KOPT-K1 (cell line): ENCODE results near the gene MAST4.

Experiments used
- H3K27ac ChIP-seq: fragments of 200-600 bp; sonication (generic); 2 replicates; pipeline ENCODE4 v1.5.1; 2016; ENCODE audit warnings: antibody characterized with exemption, mild to moderate bottlenecking, low read depth, low read length; ENCODE audit not compliant: poor library complexity, severe bottlenecking
- H3K36me3 ChIP-seq: fragments of 200-600 bp; sonication (generic); 2 replicates; pipeline ENCODE4 v1.5.1; 2017; ENCODE audit warnings: antibody characterized with exemption, mild to moderate bottlenecking, low read length, moderate library complexity; ENCODE audit not compliant: insufficient read depth
- H3K9me3 ChIP-seq: fragments of 200-600 bp; sonication (generic); 2 replicates; pipeline ENCODE4 v1.5.1; 2017; ENCODE audit warnings: antibody characterized with exemption, low read length, mild to moderate bottlenecking; ENCODE audit not compliant: insufficient read depth, poor library complexity, severe bottlenecking

MAST4 gene

GRCh38 chr5:67004730-67005350, 408.6 kb downstream of the MAST4 start:
- peak overlapping the region; percentile 73 for H3K27ac ChIP-seq
- no peaks in the 10 kb centered on the region for H3K36me3 ChIP-seq
- H3K9me3 ChIP-seq: no peaks in the 10 kb centered on the region

GRCh38 chr5:67005737-67006499, 409.7 kb downstream of the MAST4 start:
- no peaks in the 10 kb centered on the region for H3K9me3 ChIP-seq
- H3K27ac ChIP-seq: peak overlapping the region; percentile 73
- H3K36me3 ChIP-seq: no peaks in the 10 kb centered on the region

DNA sequence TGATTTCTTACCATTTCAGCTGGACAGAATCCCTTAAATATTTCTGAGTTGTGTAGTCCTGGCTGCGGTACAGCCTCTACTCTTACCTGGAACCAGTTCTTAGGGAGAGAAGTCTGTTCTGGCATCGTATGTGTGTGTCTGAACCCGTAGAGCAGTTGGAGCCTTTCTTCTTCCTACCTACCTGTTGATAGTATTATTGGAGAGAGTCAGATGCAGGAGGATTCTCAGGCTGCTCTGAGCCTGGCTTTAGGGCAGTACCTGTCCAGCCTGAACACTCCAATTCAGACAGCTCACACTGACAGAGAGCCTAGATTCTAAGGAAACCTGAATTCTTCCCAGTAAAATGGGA, 410.3 kb downstream of the MAST4 start:
- Histone ChIP-seq H3K27ac (no peak overlapping the region), H3K36me3 (no peaks in the 10 kb centered on the region), H3K9me3 (no peaks in the 10 kb centered on the region)

DNA sequence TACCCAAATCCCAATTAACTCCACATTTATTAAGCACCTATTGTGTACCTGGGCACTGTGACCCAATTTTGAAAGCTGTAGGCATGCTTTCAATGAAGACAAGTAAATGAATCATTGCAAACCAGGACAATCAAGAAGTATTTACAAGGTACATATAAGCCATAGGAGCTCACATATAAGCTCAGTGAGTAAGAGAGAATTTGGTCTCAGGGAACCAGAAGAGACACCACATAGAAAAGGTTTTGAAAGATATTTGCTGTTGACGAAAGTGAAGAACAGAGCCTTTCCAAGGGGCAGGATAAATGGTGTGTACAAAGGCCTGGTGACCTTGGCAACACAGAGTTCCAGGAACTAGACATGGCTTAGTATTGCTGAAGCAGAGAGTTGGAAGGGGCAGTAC, 412.8 kb downstream of the MAST4 start:
- Histone ChIP-seq H3K36me3 (no peaks in the 10 kb centered on the region), H3K27ac (no peak overlapping the region), H3K9me3 (no peaks in the 10 kb centered on the region)

DNA sequence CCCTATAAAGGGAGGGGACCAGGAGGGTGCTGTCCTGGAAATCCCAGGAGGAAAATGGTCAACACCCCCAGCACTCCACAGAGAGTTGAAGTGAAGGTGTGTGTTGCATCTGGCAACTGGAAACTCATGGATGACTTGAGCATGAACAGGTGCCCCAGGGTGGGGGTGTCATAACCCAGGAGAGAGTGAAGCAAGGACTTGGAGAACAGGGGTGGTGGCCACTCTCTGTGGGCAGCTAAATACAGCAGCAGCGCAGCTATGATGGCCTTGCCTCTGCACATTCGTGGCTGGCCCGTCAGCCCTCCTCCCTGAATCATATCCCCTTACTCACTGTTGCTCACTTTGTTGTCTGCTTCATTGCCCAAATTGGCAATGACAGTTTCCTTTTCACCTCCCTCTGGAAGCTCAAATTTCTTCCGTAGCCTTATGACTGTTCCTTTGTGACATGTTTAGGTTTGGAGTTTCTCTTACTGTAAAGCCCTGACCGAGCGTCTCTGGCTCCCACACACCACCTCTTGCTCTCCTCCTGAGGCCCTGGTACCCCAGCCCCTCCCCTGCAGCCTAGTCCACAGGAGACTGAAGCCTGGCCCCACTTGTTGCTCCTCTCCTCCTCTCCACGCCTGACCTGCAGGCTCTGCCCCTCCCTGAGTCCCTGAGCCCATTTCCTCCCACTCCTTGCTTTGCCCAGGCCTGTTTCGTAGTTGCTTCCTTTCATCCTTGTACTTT, 414.7 kb downstream of the MAST4 start:
- no peak overlapping the region for H3K27ac ChIP-seq
- no peaks in the 10 kb centered on the region for H3K9me3 ChIP-seq

GRCh38 chr5:67011422-67011821, 415.2 kb downstream of the MAST4 start:
- Histone ChIP-seq H3K36me3 (no peaks in the 10 kb centered on the region), H3K9me3 (no peaks in the 10 kb centered on the region), H3K27ac (no peak overlapping the region)

More for the DNA sequence above, 414.7 kb downstream of the MAST4 start:
- no peaks in the 10 kb centered on the region for H3K36me3 ChIP-seq

- no peak overlapping the region for H3K27ac ChIP-seq
Observed at GRCh38 chr5:67012171-67012570, 416.0 kb downstream of the MAST4 start.

DNA sequence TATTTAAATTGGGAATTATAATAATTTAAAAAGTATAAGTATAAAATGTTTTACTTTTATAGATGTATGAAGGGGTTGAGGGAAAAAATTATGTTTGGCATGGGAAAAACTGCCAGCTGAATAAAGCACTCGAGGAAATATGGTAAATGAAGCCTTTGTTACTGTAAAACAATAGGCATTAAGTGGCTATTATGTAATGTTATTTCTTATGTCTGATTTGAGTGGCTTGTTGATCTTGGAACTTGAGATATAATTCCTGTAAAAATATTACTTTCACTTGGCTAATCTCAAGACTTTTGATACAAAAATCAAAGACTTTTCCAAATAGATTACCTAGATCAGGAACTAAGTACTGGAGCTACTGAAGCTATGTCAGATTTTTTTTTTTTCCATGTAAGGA, 417.5 kb downstream of the MAST4 start:
- Histone ChIP-seq H3K36me3 (no peaks in the 10 kb centered on the region), H3K9me3 (no peaks in the 10 kb centered on the region), H3K27ac (no peak overlapping the region)

More at GRCh38 chr5:67012171-67012570, 416.0 kb downstream of the MAST4 start:
- Histone ChIP-seq H3K9me3 (no peaks in the 10 kb centered on the region), H3K36me3 (no peaks in the 10 kb centered on the region)

GRCh38 chr5:67014191-67014590, 418.0 kb downstream of the MAST4 start:
- Histone ChIP-seq H3K36me3 (no peaks in the 10 kb centered on the region), H3K27ac (no peak overlapping the region), H3K9me3 (no peaks in the 10 kb centered on the region)

GRCh38 chr5:67014957-67015400, 418.8 kb downstream of the MAST4 start:
- Histone ChIP-seq H3K9me3 (no peaks in the 10 kb centered on the region), H3K27ac (no peak overlapping the region), H3K36me3 (no peaks in the 10 kb centered on the region)

- H3K9me3 ChIP-seq: no peaks in the 10 kb centered on the region
- no peaks in the 10 kb centered on the region for H3K36me3 ChIP-seq
- no peak overlapping the region for H3K27ac ChIP-seq
Observed at GRCh38 chr5:67015541-67016191, 419.5 kb downstream of the MAST4 start.

GRCh38 chr5:67019065-67019845, 423.1 kb downstream of the MAST4 start:
- Histone ChIP-seq H3K27ac (no peak overlapping the region), H3K36me3 (no peaks in the 10 kb centered on the region), H3K9me3 (no peaks in the 10 kb centered on the region)

- Histone ChIP-seq H3K27ac (no peak overlapping the region), H3K9me3 (no peaks in the 10 kb centered on the region), H3K36me3 (no peaks in the 10 kb centered on the region)
Observed at GRCh38 chr5:67020096-67020615, 424.0 kb downstream of the MAST4 start.

- Histone ChIP-seq H3K36me3 (no peaks in the 10 kb centered on the region), H3K9me3 (no peaks in the 10 kb centered on the region), H3K27ac (no peak overlapping the region)
Observed at GRCh38 chr5:67021031-67021430, 424.8 kb downstream of the MAST4 start.
